B cell (primary cell): Measurements from ENCODE around the gene JAKMIP2. TPM values are rescaled to one million over a fixed set of nuclear protein-coding genes. Genes with fewer than 3 reads are reported as not detected.
A peak's percentile ranks its signal among the peaks of the same experiment; 100 is the strongest.
"Not testable (repeated sequence)": the region's sequence is repeated elsewhere in the genome, so short reads cannot be mapped to it uniquely, and the experiment has no call there.

ENCODE experiments used
- ATAC-seq: fragments of 200-7000 bp; cut with Tn5 transposase; one replicate; pipeline ENCODE4 v1.10.0; 2021; ENCODE audit warnings: low read depth, mild to moderate bottlenecking, moderate number of reproducible peaks, moderate library complexity
- CTCF ChIA-PET: fragments of 350-600 bp; sonication (Branson Sonifier 250); formaldehyde crosslinking; loops from one replicate; lab custom pipeline; 2021; ENCODE audit warnings: antibody characterized with exemption, inconsistent platforms; lab: Charles Lee
- POLR2A ChIA-PET: fragments of 350-600 bp; sonication (Branson Sonifier 250); formaldehyde crosslinking; loops from one replicate; lab custom pipeline; 2021; ENCODE audit warnings: antibody characterized with exemption; lab: Charles Lee
- DNase-seq: peaks from one replicate; pipeline ENCODE4 v3.0.0; 2013
- H2AFZ ChIP-seq: 2 replicates; pipeline ENCODE4 v1.6.1; 2012; ENCODE audit warnings: mild to moderate bottlenecking, low read depth, low read length; ENCODE audit not compliant: insufficient read depth, poor library complexity, severe bottlenecking
- H3K27ac ChIP-seq, 2 donors: 1 replicate in 1 of 2; 2 replicates in 1 of 2; pipeline ENCODE4 v1.5.1; 2012 to 2013; ENCODE audit warnings: low read length in 2 of 2, mild to moderate bottlenecking in 2 of 2, moderate library complexity in 1 of 2
- H3K27me3 ChIP-seq, 4 experiments: fragments of 200-600 bp in 1 of 4; sonication (generic) in 1 of 4; replicated peaks in 1 of 4; 1 replicate in 2 of 4; 2 replicates in 2 of 4; pipeline versions ENCODE4 v1.6.1 to v1.7.0; 2013 to 2016; ENCODE audit warnings: low read length in 3 of 4, mild to moderate bottlenecking in 2 of 4, mixed read lengths in 1 of 4, moderate library complexity in 1 of 4; ENCODE audit not compliant: insufficient read depth in 4 of 4, control insufficient read depth in 3 of 4; ENCODE audit errors: control extremely low read depth in 1 of 4
- H3K36me3 ChIP-seq, 2 experiments: replicated peaks in 1 of 2; 1 replicate in 1 of 2; 2 replicates in 1 of 2; pipeline versions ENCODE4 v1.6.1 to v1.7.1; 2013; ENCODE audit warnings: low read length in 1 of 2; ENCODE audit not compliant: insufficient read depth in 2 of 2, control insufficient read depth in 1 of 2; ENCODE audit errors: control extremely low read depth in 1 of 2, extremely low read depth in 1 of 2
- H3K4me1 ChIP-seq, 2 donors: fragments of 200-600 bp in 1 of 2; sonication (generic) in 1 of 2; 1 replicate in 1 of 2; 2 replicates in 1 of 2; pipeline versions ENCODE4 v1.5.1 to v1.6.1; 2013 to 2017; ENCODE audit warnings: low read length in 2 of 2; ENCODE audit not compliant: control insufficient read depth in 2 of 2, insufficient read depth in 2 of 2
- H3K4me2 ChIP-seq: replicated peaks from 2 replicates; pipeline ENCODE3; 2012; ENCODE audit warnings: mild to moderate bottlenecking, low read depth, low read length; ENCODE audit not compliant: poor library complexity, severe bottlenecking
- H3K4me3 ChIP-seq, 5 experiments: fragments of 200-600 bp in 1 of 5; sonication (generic) in 1 of 5; 1 replicate in 3 of 5; 2 replicates in 2 of 5; pipeline versions ENCODE4 v1.5.1 to v1.7.0; 2011 to 2016; ENCODE audit warnings: low read length in 4 of 5, mild to moderate bottlenecking in 4 of 5, low read depth in 2 of 5, control low read depth in 1 of 5, moderate library complexity in 1 of 5; ENCODE audit not compliant: insufficient read depth in 1 of 5; ENCODE audit errors: control extremely low read depth in 1 of 5, extremely low read depth in 1 of 5
- H3K79me2 ChIP-seq: fragments of 200-600 bp; sonication (generic); one replicate; pipeline ENCODE4 v1.6.0; 2016; ENCODE audit warnings: low read length; ENCODE audit not compliant: control insufficient read depth, insufficient read depth
- H3K9ac ChIP-seq: fragments of 200-600 bp; sonication (generic); 2 replicates; pipeline ENCODE4 v1.6.1; 2017; ENCODE audit warnings: mild to moderate bottlenecking, low read length, moderate library complexity
- H3K9me3 ChIP-seq, 3 donors: one replicate each; pipeline versions ENCODE4 v1.6.1 to v1.7.1; 2013; ENCODE audit warnings: low read length in 2 of 3; ENCODE audit not compliant: control insufficient read depth in 2 of 3, insufficient read depth in 1 of 3; ENCODE audit errors: control extremely low read depth in 1 of 3
- H4K20me1 ChIP-seq: 2 replicates; pipeline ENCODE4 v1.6.0; 2012; ENCODE audit warnings: mild to moderate bottlenecking, low read length; ENCODE audit not compliant: insufficient read depth, control insufficient read depth, poor library complexity, severe bottlenecking
- H3K27ac Mint-ChIP-seq: one replicate; pipeline ENCODE4 v1.8.0; 2021; ENCODE audit warnings: mixed read lengths
- H3K27me3 Mint-ChIP-seq: one replicate; pipeline ENCODE4 v1.8.0; 2021; ENCODE audit warnings: mixed read lengths
- H3K4me1 Mint-ChIP-seq: one replicate; pipeline ENCODE4 v1.8.0; 2021; ENCODE audit warnings: mixed read lengths
- H3K4me3 Mint-ChIP-seq: one replicate; pipeline ENCODE4 v1.8.0; 2021; ENCODE audit warnings: mixed read lengths
- H3K9me3 Mint-ChIP-seq: one replicate; pipeline ENCODE4 v1.8.0; 2022; ENCODE audit warnings: mixed read lengths; ENCODE audit not compliant: insufficient read depth
- EZH2 ChIP-seq: IDR thresholded peaks from 2 replicates; pipeline ENCODE4 v1.6.1; 2012; ENCODE audit warnings: borderline replicate concordance, low read depth, mild to moderate bottlenecking, moderate library complexity, low read length; ENCODE audit not compliant: insufficient read depth, poor library complexity, severe bottlenecking
- WGBS: methylation state at CpG from one replicate; pipeline ENCODE4 v1.1.5; 2013; ENCODE audit warnings: missing lambda C conversion rate; ENCODE audit not compliant: insufficient coverage; 5-methylcytosine and 5-hydroxymethylcytosine counted together
- intact Hi-C: fragments of 100-400 bp; cut with micrococcal nuclease; formaldehyde crosslinking; loops from one replicate; pipeline ENCODE4 v1.10.0; 2022
- polyA plus RNA-seq: library from polyadenylated mRNA; depleted of rRNA; stranded (reverse); fragments of >200 nt; gene quantifications from 2 replicates; pipeline ENCODE4 v1.2.3, GENCODE V29; 2012
- total RNA-seq, 2 donors: library from RNA; stranded (reverse); fragments of 120-200 nt in 1 of 2; gene quantifications; 1 replicate in 1 of 2; 2 replicates in 1 of 2; pipeline versions ENCODE4 v1.2.3 to v1.2.4, GENCODE V29; 2013 to 2022
- TF ChIP-seq, protein P1 (sequence below): fragments of 200-600 bp; IDR thresholded peaks from one replicate; pipeline ENCODE4 v1.8.0; 2022; ENCODE audit warnings: antibody characterized with exemption, mild to moderate bottlenecking

Gene JAKMIP2
- total and polyA plus RNA-seq, 2 donors (not counting 1 experiment from before 2014, with no cell fraction given) = 0.24 to 4.1 TPM

DNA sequence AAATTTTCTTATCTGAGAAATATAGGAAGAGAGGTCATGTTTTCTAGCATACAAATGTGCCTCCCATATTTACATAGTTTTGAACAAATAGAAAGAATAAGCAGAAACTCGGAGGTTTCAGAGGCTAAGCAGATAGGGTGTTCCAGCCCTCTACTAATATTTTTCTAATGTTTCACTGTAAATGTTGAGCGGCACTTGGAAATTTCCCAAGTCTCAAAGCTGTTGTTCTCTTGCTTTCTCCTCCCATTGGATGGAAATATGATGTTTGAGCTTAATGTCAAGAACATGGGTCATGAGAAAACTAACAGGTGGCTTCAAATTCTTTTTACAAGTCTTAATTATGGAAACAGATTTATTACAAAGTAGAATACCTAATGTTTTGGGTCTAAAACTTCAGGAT lies 43.8 kb upstream of the JAKMIP2 start:
- intact Hi-C loops = loop anchor here (10.0 kb wide), 1 partner anchor 1292 kb away; no protein-coding TSS in a partner anchor
- Mint-ChIP-seq H3K27me3 (peaks cover 9% of the 10 kb centered on the region), H3K9me3 (no peaks in the 10 kb centered on the region), H3K4me1 (no peaks in the 10 kb centered on the region), H3K4me3 (no peak overlapping the region), H3K27ac (no peak overlapping the region)
- POLR2A ChIA-PET = no interaction called here
- Histone ChIP-seq H3K27me3 (peaks cover 0 to 3% (median 0%) of the 10 kb centered on the region in 4 experiments), H3K9ac (no peak overlapping the region), H3K4me3 (no peak overlapping the region), H2AFZ (no peak overlapping the region), H3K4me2 (no peak overlapping the region), H4K20me1 (no peaks in the 10 kb centered on the region), H3K9me3 (no peaks in the 10 kb centered on the region), H3K36me3 (no peaks in the 10 kb centered on the region), H3K4me1 (no peaks in the 10 kb centered on the region), H3K79me2 (no peaks in the 10 kb centered on the region), H3K27ac (no peak overlapping the region)
- no CpG with 5 or more reads among the region's 2 CpGs for WGBS
- CTCF ChIA-PET = interaction anchor here (1.0 kb wide), 1 partner anchor 198 kb away, joined by 5 read pairs; no protein-coding TSS in a partner anchor
- no peak for TF ChIP-seq EZH2
- TF ChIP-seq, protein P1, sequence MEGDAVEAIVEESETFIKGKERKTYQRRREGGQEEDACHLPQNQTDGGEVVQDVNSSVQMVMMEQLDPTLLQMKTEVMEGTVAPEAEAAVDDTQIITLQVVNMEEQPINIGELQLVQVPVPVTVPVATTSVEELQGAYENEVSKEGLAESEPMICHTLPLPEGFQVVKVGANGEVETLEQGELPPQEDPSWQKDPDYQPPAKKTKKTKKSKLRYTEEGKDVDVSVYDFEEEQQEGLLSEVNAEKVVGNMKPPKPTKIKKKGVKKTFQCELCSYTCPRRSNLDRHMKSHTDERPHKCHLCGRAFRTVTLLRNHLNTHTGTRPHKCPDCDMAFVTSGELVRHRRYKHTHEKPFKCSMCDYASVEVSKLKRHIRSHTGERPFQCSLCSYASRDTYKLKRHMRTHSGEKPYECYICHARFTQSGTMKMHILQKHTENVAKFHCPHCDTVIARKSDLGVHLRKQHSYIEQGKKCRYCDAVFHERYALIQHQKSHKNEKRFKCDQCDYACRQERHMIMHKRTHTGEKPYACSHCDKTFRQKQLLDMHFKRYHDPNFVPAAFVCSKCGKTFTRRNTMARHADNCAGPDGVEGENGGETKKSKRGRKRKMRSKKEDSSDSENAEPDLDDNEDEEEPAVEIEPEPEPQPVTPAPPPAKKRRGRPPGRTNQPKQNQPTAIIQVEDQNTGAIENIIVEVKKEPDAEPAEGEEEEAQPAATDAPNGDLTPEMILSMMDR = no peak
- DNase-seq = no peak
- no peak for ATAC-seq

DNA sequence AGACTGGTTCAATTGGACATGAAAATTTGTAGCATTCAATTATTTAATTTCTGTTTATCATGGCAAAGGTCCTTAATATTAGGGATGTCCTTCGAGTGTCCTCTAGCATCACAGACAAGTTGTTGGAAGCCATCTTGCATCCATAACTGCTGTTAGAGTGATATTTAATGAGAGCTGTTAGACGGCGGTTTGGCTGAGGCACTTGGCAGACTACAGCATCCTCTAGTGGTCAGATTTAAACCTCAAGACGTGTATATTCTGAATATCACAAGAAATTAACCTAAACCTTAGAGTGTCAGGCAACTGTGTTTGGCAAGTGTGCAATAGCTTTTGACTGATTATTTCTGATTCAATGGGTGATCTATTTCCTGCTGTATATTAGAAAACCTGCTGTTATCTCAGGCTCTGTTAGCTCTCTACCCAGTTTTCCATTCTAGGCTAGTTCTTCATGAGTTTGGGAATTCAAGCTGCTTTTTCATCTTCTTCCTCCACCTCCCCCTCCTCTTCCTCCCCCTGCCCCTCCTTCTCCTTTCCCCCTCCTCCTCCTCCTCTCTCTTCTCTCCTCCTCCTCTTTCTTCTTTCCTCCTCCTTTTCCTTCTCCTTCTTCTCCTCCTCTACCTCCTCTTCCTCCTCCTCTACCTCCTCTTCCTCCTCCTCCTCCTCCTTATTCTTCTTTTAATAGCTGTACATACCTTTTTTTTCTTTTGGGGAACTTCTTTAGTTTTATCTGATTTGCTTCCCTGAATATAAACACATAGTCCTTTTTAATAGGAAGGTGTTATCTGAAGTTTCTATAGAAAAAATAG lies 40.4 kb upstream of the JAKMIP2 start:
- no peak overlapping the region for H3K4me2 ChIP-seq
- POLR2A ChIA-PET = no interaction called here
- no peaks in the 10 kb centered on the region for H3K79me2 ChIP-seq
- Mint-ChIP-seq H3K4me3 (no peak overlapping the region), H3K27ac (no peak overlapping the region), H3K9me3 (no peaks in the 10 kb centered on the region), H3K27me3 (peaks cover 7% of the 10 kb centered on the region), H3K4me1 (no peaks in the 10 kb centered on the region)
- H3K9ac ChIP-seq = no peak overlapping the region
- H3K27ac ChIP-seq = no peak overlapping the region
- intact Hi-C loops = loop anchor here (1.0 to 10.0 kb wide), 2 partner anchors 369 to 1288 kb away; no protein-coding TSS in a partner anchor
- CTCF ChIA-PET = interaction anchor here (0.6 to 4.9 kb wide), 24 partner anchors 9 to 1281 kb away, joined by 3 to 218 read pairs (median 4); partner anchors contain the start of gene JAKMIP2
- peak; percentile 58 for ATAC-seq
- no peaks in the 10 kb centered on the region for H3K4me1 ChIP-seq
- no peaks in the 10 kb centered on the region for H3K9me3 ChIP-seq
- 20% methylated on average over 1 of the region's 4 CpGs for WGBS
- H3K4me3 ChIP-seq = no peak overlapping the region
- H2AFZ ChIP-seq = no peak overlapping the region
- TF ChIP-seq, protein P1 = peak; percentile 94
- no peak for TF ChIP-seq EZH2
- H3K36me3 ChIP-seq = no peaks in the 10 kb centered on the region
- peak; percentile 63 for DNase-seq
- H4K20me1 ChIP-seq = no peaks in the 10 kb centered on the region
- no peaks in the 10 kb centered on the region for H3K27me3 ChIP-seq

DNA sequence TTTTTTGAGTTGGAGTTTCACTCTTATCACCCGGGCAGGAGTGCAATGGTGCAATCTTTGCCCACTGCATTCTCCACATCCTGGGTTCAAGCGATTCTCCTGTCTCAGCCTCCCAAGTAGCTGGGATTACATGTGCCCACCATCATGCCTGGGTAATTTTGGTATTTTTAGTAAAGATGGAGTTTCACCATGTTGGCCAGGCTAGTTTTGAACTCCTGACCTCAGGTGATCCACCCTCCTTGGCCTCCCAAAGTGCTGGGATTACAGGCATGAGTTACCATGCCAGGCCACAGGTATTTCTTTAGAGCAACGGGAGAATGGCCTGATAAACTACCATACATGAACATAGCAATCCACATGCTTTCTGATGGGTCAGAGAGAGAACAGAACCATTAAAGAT lies 39.7 kb upstream of the JAKMIP2 start:
- H3K4me1 Mint-ChIP-seq, H3K9ac ChIP-seq, H4K20me1 ChIP-seq, H3K9me3 ChIP-seq, H3K4me2 ChIP-seq, H3K4me3 Mint-ChIP-seq, H3K9me3 Mint-ChIP-seq, H3K79me2 ChIP-seq, H2AFZ ChIP-seq, H3K4me3 ChIP-seq, POLR2A ChIA-PET, H3K27ac Mint-ChIP-seq, H3K36me3 ChIP-seq, H3K27me3 Mint-ChIP-seq, DNase-seq, H3K27ac ChIP-seq, H3K27me3 ChIP-seq, H3K4me1 ChIP-seq, ATAC-seq: not testable (repeated sequence)
- CTCF ChIA-PET = interaction anchor here (0.6 to 4.9 kb wide), 19 partner anchors 8 to 1280 kb away, joined by 3 to 218 read pairs (median 3); partner anchors contain the start of gene JAKMIP2
- no CpG with 5 or more reads among the region's 3 CpGs for WGBS
- intact Hi-C loops = loop anchor here (1.0 to 10.0 kb wide), 2 partner anchors 368 to 1287 kb away; no protein-coding TSS in a partner anchor
